NCI-H2107 treated with DMSO at 0.1 percent for 48 hours (cell line): ENCODE measurements around the gene C1orf50.
"Not testable (repeated sequence)": the region's sequence is repeated elsewhere in the genome, so short reads cannot be mapped to it uniquely, and the experiment has no call there.

ENCODE experiments used
- DNase-seq: peaks from one replicate; lab custom pipeline; 2025; ENCODE audit not compliant: unreplicated experiment; lab: John Stamatoyannopoulos, UW

The C1orf50 gene

DNA sequence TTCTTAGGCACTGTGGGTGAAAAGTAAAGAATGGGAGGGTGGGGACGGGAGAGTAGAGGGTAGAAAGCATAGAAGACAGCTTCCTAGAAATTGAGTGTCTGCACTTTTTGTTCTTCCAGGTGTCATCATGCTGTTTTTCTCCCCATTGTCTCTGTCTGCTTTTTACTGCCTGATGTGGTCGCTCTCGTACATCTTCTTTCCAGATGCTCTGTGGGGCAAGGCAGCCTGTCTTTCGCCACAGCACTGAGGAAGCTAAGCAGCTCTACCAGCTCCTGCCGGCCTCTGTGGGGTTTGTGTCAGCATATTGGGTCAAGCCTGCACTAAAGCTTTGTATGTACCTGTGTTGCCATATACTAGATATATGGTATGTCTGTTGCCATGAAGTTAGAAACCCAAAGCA, 30.9 kb downstream of the C1orf50 start:
- no peak for DNase-seq

DNA sequence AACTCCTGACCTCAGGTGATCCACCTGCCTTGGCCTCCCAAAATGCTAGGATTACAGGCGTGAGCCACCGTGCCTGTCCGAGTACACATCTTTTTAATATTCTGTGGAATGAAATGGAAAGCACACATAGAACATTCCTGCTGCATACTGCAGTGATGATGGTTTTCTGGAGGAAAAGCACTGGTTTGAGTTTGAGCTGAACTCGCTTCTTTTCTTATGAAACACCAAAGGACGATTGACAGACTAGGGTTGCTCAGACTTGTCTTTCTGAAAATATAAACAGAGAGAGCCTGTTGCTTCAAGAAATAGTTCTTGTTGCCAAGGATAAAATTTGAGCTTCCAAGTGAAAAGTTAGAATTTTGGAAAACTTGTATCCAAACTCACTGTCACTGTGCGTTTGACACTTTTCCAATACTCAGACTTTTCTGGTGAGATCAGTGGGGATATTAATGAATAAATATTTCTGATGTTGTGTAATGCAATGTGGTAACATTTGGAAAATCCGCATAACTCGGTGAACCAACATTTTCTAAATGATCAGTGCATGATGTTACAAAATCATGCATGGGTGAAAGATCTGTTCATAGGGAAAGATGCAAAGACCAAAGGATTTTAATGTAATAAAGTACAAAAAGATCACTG, 34.9 kb downstream of the C1orf50 start:
- DNase-seq, result no peak

DNA sequence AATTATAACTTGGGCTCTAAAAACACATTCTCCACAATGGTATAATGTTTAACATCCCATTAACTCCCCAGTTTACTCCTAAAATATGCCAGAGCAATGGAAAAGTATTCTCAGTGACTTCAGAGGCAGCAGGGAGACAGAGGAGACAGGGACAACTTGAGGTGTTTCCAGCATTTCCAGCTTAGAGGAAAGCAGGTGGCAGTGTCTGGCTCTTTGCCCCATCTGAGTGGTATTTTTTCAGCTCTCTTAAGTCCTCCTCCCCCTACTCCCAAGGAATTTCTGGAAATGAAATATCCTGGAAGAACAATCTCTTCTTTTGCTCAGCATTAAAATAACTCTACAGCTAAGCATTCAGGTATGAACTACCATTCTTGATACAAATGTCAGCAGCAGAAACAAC, 39.1 kb downstream of the C1orf50 start:
- no peak for DNase-seq

DNA sequence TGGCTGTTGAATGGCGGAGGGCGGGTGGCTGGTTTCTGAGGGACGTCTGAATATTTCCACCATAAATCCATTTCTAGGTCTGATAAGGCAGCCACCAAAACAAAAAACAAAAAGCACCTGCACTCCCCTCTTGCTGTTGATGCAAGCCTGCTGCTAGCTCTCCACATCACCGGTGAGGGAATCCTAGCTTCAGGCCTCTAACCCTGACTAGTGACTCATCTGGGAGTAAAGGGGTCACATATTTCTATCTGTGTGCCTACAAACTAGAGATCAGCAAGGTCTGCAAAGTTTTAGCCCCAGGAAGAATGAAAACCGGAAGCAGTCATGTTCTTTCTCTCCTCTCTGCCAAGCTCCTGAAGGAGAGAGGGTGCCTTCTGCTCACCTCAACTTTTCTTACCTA, 39.5 kb downstream of the C1orf50 start:
- no peak for DNase-seq

DNA sequence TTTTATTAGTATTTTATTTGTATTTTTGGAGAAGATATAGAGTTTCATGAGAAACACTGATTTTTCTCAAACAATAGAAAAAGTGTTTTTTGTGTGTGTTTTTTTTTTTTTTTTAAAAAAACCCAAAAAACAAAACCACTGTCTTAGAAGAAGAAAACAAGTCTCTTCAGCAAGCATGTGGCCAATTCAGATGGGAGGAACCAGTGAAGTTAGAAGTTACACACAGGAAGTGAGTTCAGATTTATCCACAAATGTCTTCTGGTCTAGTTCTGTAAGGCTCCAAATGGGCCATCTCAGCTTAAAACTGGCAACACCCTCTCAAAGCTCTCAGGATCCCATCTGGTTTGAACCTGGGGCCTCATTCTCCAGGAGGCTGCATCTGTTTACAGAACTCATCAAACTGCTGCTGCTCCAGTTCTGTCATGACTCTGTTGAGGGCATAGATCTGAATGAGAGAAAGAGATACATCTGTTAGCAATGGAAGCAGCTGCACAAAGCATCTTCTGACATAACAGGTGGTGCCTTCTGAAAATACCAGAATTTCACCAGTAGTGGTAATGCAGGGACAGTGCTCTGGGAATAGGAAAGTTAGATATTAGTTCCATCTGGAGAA, 40.1 kb downstream of the C1orf50 start:
- DNase-seq, result no peak

DNA sequence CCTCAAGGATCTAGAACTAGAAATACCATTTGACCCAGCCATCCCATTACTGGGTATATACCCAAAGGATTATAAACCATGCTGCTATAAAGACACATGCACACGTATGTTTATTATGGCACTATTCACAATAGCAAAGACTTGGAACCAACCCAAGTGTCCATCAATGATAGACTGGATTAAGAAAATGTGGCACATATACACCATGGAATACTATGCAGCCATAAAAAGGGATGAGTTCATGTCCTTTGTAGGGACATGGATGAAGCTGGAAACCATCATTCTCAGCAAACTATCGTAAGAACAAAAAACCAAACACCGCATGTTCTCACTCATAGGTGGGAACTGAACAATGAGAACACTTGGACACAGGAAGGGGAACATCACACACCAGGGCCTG, 47.8 kb downstream of the C1orf50 start:
- DNase-seq, result not testable (repeated sequence)

DNA sequence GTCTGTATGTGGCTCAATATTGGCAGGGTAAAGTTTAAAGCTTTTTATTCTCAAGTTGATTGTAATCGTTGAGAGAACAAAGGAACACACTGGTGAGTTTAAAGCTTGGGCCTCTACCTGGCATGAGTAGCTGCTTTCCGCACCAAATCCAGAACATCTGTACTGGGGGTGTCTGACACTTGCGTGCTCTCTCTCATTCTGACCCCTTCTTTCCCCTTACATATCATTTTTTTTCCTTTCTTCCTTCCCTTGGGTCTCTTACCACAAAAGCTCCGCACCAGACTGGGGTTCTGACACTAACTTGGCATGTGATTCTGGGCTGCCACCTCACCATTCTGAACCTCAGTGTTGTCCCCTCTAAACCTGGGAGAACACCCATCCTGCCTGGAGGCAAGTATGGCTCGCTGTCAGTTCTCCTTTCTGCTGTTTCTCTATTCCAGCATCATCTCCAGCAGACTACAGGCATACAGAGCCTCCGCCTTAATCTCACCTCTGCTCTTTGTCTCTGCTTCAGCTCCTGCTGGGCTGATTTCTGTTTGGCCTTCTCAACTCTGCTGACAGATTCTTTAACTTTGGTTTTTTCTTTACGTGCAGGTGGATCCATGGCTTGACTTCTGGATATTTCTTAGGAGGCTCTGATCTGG, 49.0 kb downstream of the C1orf50 start:
- DNase-seq, result peak; percentile 72

DNA sequence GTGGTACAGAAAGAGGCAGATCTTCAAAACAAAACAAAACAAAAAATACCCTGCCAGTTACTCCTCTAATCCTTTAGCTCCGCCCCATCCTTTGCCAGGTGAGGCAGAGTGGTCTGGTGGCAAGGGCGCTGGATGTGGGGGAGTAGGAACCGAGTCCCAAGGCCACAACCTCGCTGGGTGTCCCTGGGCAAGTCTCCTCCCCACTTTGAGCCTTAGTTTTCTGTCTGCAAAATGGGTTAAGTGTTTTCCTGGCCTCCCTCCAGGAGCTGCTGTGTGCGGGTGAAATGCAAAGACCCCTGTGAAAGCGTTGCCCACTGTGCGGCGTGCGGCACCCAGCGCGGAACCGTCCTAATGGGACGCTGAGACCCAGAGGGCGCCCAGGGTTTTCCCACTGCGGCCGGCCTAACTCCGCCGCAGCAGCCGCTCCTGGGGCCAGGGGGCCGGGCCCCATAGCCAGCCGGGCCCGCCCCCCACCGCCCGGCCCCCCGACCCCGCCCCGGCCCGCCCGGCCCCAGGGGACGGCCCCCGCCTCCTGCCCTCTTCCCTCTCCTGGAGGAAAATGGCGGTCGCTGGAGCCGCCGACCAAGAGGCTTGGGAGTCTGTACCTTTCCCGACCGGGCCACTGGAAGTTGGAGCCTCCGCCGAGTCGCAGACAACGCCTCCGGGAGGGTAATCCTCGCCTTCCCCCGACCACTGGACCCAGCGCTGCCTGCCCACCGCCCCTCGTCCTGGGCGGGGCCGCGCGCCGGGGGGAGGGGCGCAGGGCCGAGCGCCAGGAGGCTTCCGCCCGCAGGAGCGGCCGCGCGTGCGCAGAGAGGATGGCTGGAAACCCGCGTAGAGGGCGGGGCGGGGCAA, 49.8 kb downstream of the C1orf50 start, which contains the start of the genes ERMAP and SVBP:
ERMAP (plus strand) TSS at position 538 of the 855 bp plus-strand sequence. CDS start 13,327 bp downstream, outside the sequence.
SVBP (minus strand) TSS at position 813 of the 855 bp plus-strand sequence. CDS start 853 bp downstream, outside the sequence.
- peak; percentile 90 for DNase-seq

DNA sequence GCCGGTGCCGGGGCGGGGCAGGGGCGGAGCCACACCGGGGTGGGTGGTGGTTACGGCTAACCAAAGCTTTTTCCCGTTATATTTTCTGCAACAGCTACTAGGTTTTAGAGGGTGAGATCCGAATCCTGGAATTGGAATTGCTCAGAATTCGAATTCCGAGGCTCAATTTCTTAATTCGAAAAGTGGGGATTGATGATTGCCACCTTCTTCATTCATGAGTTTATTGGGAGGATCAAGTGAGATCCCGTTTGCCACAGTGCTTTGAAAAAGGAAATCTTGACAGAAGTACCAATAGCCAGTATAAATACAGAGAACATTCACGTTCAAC, 50.4 kb downstream of the C1orf50 start:
- DNase-seq, result no peak

DNA sequence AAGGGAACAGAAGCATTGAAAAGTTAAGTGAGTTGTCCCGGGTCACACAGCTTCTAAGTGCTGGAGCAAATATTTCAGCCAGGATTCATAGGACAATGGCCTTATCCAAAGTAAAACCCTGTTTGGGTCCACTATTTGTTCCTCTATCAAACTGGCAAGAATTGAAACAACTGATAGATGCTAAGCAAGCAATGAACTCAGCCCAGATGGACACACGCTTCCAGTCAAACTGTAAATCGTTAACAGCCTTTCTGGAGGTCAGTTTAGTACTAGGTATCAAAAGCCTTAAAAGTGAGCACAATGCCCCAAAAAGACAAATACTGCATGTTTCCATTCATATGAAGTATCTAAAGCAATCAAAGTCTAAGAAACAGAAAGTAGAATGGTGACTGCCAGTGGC, 50.9 kb downstream of the C1orf50 start:
- DNase-seq, result no peak

DNA sequence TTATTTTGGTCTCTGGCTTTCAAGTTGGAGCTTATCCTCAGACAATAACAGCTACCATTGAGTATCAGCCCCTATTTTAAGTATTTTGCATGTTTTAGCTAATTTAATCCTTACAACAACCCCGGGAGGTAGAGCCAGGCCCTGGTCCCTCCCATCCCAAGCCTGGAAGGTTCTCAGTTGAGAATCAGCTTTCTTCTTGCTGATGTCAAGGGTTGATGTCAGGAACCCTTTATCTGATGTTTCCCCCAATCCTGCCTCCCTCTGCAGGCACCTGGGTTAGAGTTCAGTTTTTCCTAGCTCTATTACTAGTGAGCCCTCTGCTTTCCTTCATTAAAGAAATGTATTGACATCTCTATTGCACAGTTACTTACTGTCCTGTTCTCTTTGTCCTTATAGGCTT, 53.8 kb downstream of the C1orf50 start:
- no peak for DNase-seq

DNA sequence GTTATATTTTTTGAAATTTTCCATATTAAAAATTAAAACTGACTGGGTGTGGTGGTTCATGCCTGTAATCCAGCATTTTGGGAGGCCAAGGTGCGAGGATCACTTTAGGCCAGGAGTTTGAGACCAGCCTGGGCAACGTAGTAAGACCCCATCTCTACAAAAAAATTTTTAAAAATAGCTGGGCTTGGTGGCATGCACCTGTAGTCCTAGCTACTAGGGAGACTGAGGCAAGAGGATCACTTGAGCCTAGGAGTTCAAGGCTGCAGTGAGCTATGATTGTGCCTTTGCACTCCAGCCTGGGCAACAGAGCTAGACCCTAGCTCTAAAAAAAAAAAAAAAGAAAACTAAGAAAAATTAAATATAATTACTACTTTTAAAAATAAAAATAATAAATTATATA, 54.6 kb downstream of the C1orf50 start:
- DNase-seq, result no peak

DNA sequence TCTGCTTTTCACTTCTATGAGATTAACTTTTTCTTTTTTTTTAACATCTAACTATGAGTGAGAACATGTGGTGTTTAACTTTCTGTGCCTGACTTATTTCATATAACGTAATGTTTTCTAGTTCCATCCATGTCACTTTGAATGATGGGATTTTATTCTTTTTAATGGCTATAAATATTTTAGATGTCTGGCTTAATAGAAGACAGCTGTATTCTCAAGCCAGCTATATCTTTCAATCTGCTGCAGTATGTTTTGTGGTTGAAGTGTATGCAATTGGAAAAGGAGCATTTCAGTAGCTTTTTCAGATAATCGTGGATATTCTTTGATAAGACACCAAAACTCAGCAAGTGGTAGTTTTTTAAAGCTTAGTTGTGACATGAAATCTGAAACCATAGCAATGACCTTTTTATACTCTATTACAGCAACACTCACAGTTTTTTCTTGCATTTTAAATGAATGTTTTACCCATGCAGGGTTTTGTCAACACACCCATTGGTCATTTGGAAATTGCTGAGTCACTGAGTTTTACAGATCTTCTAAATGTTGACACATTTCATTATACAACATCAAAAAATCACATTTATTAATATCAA, 55.8 kb downstream of the C1orf50 start:
- DNase-seq, result peak; percentile 50

DNA sequence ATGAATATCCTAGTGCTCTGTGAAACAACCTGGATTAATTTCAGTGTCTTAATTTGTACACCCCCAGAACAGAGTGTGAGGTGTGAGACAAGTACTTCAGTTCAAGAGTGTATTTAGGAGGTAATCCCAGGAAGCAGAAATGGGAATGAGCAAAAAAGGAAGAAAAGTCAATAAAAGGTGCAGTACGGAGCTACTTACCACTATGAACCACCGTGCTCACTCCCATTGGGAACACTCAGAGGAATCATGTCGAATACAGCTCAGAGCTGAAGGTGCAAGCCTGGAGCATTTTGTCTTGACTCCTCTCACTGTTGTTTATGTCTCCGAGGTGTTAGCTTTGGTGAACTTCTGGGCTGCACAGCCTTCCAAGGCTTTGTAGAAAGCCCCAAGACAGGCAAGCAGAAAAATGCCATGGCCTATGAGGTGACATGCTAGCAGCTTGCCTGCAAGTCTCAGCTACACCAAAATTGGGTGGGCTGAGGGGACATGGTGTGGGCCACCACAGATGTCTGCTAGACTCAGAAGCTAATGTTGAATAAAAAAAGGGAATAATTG, 57.5 kb downstream of the C1orf50 start:
- no peak for DNase-seq

DNA sequence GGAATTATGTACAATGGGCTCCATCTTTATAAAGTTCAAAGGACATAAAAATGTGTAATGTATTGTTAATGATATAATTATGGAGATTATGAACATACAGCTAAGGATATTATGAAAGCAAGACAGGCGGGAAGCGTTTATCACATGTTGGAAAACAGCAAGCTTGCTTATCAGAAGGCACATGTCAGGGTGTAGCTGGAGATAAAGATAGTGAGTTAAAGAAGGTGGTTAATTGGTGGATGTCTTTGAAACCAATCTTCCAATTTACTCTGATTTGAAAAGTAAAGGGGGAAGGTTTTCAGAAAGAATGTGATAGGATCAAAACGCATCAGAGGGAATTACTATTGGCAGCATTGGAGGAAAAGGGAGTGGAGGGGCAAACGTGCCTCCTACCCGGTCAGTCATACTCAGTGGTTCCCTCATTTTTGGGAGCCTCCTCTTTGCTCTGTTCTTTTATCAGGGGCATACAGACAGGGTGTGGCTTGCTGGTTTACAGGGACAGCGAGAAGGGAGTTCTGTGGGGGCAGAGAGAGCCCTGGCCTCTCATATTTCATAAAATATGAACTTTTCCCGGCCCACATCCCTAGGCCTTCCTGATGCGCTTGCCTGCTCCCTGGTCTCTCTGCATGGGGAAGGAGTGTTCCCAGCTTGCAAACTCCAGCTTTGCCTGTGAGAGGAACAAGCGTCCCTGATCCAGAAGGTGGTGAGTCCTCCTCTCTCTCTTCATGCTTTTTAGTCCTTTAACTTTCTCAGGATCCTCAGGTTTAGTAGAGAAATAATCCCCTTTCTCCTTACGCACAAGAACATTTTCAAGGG, 58.2 kb downstream of the C1orf50 start:
- DNase-seq, result no peak
